SKM-1 (cell line): ENCODE data around the gene CS.

Experiments used
- DNase-seq: peaks from one replicate; lab custom pipeline; 2025; ENCODE audit not compliant: unreplicated experiment; lab: John Stamatoyannopoulos, UW

CS gene

DNA sequence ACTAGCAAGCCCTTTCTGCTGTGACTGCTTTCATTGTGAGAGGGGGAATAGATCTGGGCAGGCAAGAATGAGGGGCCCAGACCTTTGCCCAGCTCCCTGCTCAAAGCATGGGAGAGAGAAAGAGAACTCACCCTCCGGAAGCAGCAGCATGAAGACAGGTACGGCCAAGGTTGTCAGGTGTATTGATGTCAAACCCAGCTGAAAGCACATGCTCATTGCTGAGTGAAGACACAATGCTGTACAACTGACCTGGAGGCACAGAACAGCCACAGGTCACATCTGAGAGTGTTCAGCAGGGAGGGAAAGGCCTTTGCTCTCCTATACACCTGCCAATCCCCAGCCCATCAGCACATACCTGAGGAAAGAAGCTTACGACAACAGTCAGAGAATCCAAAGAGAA lies 47.5 kb downstream of the CS start:
- no peak for DNase-seq

GRCh38 chr12:56248711-56249110 lies 51.4 kb downstream of the CS start:
- no peak for DNase-seq

DNA sequence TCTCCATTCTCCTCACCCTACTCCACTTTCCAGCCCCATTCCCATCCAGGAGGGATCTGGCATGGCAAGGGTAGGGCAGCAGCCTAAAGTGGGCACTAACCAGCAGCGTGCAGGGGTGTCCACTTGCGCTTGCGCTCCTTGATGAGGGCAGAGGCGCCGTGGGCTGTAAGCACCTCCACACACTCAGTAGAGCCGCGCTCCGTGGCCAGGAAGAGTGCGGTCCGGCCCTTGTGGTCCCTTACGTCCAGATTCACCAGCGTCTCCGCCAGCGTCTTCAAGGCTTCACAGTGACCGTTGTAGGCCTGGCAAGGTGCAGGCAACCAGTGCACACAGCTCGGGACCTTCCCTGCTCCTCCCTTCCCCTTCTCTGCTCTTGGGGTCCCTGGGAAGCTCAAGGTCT lies 52.2 kb downstream of the CS start:
- no peak for DNase-seq

DNA sequence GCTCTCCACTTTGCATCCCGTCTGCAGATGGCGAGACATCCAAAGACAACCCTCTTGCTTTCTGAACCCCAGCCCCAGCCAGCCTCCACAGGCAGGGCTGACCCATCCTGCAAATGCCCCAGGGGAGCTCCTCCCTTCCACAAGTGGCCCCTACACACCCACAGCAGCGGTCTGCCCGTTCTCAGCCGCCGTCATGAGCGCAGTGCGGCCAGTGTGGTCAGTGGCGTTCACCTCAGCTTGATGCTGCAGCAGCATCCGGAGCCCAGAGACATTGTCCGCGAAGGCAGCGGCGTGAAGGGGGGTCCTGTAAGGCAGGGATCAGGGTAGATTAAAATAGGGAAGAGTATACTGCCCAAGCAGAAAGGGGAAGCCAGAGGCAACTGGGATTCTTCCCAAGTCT lies 55.6 kb downstream of the CS start:
- no peak for DNase-seq

GRCh38 chr12:56243731-56244181 lies 56.4 kb downstream of the CS start:
- no peak for DNase-seq

- no peak for DNase-seq
Observed at GRCh38 chr12:56242986-56243385, 57.1 kb downstream of the CS start.

DNA sequence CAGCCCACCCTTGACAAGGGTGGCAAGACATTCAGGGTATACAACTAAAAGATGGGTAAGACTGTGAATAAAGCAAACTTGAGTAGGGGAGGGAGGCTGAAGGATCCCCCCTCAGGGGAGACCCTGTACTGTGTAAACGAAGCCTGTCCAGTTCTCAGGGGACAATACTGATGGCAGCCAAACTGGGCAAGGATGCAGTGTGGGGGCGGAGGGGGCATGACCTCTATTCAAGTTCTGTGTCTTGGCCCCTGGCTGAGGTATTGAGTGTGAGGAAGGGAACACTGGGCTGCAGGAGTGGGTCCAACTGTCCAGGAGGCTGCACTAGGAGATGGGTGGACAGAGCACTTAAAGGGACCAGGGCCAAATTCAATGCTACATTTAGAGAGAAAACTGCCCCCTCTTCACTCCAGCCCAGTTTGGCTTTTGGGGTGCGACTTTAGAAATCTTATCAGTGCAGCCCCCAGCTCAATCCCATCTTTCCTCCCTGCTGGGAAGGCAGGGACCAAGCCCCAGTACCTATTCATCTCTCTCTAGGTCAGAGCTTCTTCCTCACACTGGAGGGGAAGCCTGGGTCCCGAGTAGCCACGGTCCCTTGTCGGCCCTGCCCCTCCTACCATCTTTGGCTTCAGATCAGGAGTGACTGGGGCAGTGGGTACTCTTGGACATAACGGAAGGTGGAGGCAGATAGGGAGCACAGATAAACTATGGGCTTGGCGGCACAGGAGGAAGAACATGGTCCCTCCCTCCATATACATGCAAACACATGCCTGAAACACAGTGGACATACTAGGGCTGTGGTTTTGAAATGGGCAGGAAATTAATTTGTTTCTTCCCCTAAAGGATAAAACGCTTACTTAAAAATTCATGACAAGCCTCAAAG lies 58.5 kb downstream of the CS start:
- DNase-seq = no peak

DNA sequence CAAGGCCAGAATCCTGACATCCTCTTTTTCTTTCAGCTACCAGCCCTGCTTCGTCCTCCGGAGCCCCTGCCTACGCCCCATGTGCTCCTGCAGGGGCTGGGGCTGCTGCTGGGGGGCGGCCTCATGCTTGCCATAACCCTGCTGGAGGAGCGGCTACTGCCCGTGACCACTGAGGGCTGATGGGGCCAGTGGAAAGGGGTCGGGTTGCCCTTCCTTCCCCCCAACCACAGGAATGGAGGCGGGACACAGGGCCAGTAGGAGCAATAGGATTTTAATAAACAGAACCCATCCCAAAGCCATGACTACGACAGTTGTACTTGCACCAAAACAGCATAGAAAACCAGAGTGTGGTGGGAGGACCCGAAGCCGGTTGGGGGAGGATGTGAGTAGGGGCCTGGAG lies 62.6 kb downstream of the CS start:
- no peak for DNase-seq

DNA sequence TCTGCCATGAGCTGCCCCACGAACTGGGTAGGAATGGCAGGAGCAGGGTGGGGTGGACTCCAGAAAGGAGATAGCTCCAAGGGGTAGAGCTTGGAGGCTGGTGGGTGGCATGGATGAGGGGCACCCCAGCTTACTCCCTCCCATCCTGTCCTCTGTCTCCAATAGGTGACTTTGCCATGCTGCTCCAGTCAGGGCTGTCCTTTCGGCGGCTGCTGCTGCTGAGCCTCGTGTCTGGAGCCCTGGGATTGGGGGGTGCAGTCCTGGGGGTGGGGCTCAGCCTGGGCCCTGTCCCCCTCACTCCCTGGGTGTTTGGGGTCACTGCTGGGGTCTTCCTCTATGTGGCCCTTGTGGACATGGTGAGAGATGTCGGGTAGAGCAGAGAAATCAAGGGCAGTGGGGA lies 63.1 kb downstream of the CS start:
- no peak for DNase-seq

DNA sequence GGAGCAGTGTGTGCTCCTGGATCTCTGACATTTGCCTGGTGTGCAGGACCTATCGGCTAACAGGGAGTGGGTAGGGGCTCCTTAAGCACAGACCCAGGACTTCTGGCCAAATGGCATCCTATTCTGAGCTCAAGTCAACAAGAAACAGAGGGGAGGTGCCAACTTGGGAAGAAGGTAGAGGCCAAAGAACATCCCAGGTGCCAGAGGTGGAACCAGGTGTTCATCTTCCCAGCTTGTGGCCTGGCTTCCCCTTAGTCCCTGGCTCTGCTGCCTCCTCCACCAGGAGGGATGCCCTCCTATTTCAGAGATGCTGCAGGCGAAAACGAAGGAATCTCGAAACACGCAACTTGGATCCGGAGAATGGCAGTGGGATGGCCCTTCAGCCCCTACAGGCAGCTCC lies 64.0 kb downstream of the CS start:
- DNase-seq = no peak

DNA sequence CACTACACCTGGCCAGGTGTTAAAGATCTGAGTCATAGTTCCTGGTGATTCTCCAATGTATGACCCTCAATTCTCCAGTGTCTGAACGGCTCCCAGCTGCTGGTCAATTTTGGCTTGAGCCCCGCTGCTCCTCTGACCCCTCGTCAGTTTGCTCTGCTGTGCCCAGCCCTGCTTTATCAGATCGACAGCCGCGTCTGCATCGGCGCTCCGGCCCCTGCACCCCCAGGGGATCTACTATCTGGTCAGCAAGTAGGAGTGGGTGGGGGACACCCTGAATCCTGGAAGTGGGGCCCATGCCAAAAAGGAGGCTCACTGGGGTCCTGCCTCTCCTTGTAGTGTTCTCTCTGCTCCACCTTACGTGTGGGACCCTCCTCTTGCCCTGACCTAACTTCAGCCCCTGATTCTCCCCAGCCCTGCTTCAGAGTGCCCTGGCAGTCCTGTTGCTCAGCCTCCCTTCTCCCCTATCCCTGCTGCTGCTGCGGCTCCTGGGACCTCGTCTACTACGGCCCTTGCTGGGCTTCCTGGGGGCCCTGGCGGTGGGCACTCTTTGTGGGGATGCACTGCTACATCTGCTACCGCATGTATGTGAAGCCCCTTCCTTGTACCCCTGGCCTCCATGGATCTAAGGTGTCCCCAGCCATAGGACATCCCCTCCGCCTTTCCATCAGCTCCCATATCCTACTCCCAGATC lies 65.2 kb downstream of the CS start:
- DNase-seq = no peak

GRCh38 chr12:56231184-56231582 lies 68.9 kb downstream of the CS start:
- no peak for DNase-seq

- DNase-seq = no peak
Observed at GRCh38 chr12:56230432-56231183, 69.5 kb downstream of the CS start.

DNA sequence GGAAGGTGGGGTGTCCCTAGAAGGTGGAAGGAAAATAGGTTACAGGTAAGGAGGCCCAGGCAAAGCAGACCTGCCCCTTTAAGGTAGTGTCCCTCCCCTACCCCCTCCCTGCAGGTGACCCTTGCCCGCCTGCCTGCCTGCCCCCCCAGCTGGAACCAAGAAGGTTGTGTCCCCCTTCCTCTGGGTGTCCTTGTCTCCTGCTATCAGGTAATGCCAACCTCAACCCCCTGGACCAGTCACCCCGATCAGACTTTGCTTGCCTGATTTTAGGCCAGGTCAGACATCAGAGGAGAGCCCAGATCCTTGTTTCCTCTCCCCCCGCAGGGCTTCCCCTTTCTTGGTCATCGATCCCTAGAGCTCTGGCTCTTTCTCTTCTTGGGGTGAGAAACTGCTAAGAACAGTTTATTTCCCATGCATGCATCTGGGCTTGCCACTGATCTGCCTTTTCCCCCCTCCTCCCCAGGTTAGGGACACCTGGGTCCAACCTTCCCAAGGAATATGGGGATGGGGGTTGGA lies 70.2 kb downstream of the CS start, which contains the start of gene SLC39A5:
TSS of gene SLC39A5 (plus strand) at position 136 of the 516 bp plus-strand sequence. CDS start 1,224 bp downstream, outside the sequence.
- DNase-seq = no peak

- DNase-seq = no peak
Observed at GRCh38 chr12:56229082-56229481, 71.0 kb downstream of the CS start.

- no peak for DNase-seq
Observed at GRCh38 chr12:56224954-56225353, 75.2 kb downstream of the CS start.

DNA sequence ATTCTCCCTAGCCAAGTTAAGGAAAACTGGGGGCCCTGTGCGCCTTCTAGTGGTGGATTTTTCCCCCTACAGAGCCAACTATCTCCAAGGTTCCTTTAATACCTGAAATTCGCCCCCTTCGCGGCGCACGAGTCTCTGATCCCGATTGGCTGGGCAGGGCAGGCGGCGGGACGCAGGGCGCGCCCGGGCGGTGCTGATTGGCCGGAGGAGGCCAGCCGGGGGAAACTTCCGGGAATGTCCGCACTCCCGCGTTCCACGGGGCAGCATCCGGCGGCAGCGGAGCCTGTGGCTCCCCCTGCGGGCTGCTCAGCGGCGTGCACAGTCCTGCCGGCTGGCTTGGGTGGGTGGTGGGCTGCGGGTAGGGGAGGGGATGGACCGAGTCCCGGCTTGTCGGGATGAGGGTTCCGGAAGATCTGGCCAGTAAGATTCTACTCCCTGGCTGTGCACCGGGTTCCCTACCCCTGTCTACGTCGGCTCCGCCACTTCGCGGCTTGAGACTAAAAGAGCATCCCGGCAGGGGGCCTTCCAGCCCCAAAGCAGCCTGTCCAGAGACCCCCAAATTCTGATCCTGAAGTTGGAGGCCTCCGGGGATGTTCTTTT lies 75.9 kb downstream of the CS start, which contains the start of gene NABP2:
TSS of gene NABP2 (plus strand) at position 241 of the 600 bp plus-strand sequence. CDS start 515 bp downstream, outside the sequence.
- peak; percentile 63 for DNase-seq

GRCh38 chr12:56223571-56224101 lies 76.5 kb downstream of the CS start:
- no peak for DNase-seq

GRCh38 chr12:56222531-56222895 lies 77.6 kb downstream of the CS start:
- DNase-seq = no peak

DNA sequence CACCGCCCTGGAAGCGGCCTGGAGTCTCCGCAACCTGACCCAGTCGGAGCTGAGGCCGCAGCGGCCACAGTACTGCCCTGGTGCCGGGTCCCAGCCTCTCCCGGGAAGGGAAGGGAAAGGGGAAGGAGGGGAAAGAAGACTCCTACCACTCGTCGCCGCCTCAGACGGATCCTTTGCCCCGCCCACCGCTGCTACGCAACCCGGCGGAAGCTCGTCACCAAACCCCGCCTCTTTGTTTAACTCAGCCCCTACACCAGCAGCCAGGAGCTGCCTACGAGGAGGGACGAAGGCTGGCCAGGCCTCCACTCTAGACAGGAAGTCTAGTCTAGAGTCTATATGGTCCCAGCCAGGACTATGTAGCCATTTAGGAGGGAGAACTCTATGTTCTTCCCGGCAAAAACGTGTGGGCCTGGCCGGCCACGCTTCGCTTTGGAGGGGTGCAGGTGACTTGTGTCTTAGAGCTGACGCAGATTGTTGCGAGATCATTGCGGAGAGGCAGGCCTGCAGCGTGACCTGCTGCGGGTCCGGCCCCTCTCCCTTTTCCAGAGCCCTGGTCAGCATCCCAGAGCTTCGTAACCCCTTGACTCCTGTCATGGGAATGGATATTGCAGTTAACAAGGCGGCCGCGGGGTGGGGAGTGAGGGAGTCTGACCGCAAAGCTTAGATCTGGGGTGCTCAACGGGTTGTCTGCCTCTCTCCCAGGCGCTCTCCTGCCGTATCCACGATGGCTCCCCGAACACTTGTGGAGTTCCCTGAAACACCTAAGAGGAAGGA lies 78.2 kb downstream of the CS start, which contains the start of gene RNF41:
TSS of gene RNF41 (minus strand) at position 166 of the 774 bp plus-strand sequence. CDS start 7,875 bp downstream, outside the sequence.
- DNase-seq = peak; percentile 68
